Measurements from ENCODE around the gene PDCD7.
A peak's percentile ranks its signal among the peaks of the same experiment; 100 is the strongest.
"Not testable (repeated sequence)": the region's sequence is repeated elsewhere in the genome, so short reads cannot be mapped to it uniquely, and the experiment has no call there.

PDCD7 gene, protein sequence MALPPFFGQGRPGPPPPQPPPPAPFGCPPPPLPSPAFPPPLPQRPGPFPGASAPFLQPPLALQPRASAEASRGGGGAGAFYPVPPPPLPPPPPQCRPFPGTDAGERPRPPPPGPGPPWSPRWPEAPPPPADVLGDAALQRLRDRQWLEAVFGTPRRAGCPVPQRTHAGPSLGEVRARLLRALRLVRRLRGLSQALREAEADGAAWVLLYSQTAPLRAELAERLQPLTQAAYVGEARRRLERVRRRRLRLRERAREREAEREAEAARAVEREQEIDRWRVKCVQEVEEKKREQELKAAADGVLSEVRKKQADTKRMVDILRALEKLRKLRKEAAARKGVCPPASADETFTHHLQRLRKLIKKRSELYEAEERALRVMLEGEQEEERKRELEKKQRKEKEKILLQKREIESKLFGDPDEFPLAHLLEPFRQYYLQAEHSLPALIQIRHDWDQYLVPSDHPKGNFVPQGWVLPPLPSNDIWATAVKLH

DNA sequence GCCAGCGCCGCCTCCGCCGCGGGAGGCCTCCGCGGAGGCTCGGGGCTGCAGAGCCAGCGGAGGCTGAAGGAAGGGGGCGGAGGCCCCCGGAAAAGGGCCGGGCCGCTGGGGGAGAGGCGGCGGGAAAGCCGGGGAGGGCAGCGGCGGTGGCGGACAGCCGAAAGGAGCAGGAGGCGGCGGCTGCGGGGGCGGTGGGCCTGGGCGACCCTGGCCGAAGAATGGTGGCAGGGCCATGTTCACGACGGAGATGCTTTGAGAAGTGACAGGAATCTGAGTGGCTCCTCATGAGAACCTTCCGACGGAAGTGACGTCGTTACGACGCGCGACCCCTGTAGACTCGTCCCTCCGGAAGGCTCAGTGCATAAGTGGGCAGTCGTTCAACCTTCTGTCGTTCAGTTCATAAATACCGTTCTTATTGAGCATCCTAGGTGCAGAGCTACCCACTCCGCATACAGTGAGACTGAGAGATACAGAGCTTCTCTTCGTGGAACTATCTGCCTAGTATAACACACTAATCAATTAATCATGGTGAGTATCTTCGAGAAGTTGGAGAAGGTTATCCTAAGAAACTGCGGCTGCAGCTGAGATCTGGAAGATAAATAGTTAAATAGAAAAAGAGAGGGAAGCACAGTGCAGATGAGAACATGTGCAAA lies at the start of gene PDCD7:
TSS of gene PDCD7 (minus strand) at position 261 of the 653 bp plus-strand sequence. CDS start at position 234, 27 bp downstream.
- DNase-seq (ENCODE audit: low read depth in 2 of 2), result peak; percentile 61 to 71

DNA sequence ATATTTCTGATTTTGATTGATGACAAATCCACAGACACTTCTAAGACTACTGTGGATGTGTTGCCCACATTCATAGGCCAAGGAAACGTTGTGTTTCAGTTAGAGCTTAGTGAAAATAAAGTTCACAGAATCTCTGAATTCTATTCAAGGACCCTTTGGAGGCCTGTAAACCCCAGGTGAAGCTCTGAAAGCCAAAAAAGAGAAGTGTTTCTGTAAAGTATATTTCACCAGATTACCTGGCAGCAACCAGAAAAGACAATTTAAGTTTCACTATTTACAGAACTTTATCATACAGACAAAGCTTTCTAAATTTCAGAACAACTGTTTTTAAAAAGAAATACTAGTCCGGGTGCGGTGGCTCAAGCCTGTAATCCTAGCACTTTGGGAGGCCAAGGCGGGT lies 48.9 kb upstream of the PDCD7 start:
- no peak for DNase-seq (ENCODE audit: low read depth in 2 of 2)

DNA sequence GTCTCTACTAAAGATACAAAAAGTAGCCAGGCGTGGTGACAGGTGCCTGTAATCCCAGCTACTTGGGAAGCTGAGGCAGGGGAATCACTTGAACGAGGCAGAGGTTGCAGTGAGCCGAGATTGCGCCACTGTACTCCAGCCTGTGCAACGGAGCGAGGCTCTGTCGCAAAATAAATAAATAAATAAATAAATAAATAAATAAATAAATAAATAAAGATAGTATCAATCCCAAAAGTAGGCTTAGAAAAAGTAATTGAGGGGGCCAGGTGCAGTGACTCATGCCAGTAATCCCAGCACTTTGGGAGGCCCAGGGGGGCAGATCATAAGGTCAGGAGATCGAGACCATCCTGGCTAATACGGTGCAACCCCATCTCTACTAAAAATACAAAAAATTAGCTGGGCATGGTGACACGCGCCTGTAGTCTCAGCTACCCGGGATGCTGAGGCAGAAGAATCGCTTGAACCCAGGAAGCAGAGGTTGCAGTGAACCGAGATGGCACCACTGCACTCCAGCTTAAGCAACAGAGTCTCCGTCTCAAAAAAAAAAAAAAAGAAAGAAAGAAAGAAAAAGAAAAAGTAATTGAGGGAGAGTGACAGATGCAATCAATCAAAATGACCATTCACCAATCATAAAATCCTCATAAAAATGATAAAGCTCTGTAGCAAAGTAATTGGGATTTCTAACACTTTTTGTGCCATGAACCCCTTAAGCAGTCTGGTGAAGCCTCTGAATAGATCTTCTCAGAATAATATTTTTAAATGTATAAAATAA lies 48.2 kb upstream of the PDCD7 start:
- not testable (repeated sequence) for DNase-seq (ENCODE audit: low read depth in 2 of 2)

DNA sequence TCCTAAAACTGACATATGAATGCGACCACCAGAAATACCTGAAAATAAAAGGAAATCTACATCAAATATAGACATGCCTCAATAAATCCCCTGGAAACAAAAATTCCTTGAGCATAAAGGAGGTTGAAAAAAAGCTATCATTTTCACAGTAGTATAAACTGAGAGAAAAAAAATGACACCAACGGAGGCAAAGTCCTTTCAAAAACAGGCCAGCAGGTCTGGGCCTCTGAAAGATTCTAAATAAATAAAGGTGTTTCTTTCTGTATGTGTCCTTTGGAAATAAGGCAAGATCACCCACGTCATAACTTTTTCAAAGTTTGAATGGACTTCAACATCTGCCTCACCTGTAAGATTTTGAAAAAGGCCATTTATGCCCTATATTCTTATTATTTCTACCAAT lies 46.6 kb upstream of the PDCD7 start:
- no peak for DNase-seq (ENCODE audit: low read depth in 2 of 2)

DNA sequence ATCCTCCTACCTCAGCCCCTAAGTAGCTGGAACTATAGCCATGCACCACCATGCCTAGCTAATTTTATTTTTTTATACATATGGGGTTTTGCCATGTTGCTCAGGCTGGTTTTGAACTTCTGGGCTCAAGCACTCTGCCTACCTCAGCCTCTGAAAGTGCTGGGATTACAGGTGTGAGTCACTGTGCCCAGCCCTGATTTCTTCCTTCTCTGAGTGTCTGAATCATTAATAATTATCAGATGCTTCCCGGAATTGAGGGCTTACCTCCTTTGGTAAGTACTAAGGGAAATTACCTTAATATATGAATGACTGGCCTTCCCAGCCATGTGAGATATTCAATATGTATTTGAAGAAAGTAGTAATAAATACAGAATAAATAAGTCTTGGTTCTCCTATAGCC lies 44.3 kb upstream of the PDCD7 start:
- no peak for DNase-seq (ENCODE audit: low read depth in 2 of 2)

DNA sequence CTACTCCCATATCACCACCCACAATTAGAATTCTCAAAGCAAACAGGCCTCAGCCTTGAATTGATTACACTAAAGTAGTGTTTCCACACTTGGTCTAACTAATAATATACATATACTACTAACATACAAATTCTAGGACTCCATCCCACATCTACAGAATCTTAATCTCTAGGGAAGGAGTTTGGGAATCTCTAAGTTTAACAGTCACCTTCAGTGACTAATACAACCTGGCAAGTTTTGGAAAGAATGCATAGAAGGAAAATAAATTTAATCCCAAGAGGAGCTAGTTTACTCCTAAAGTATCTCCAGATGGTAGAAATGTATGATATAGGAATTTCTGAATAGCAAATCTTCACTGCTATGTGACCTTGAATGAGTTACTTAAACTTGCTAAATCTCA lies 42.4 kb upstream of the PDCD7 start:
- DNase-seq (ENCODE audit: low read depth in 2 of 2), result no peak

DNA sequence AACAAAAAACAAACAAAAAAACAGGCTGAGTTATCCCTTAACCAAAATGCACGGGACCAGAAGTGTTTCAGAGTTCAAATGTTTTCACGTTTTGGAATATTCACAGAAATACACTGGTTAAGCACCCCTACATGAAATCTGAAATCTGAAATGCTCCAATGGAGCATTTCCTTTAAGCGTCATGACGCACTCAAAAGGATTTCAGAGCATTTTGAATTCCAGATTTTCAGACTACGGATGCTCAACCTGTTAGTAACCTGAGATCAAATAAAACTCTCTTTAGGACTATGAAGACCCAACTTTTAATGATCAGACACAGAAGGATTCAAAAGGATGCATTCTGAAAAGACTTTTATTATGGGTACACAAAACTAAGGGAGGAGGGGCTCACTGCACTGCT lies 41.9 kb upstream of the PDCD7 start:
- DNase-seq (ENCODE audit: low read depth in 2 of 2), result no peak

DNA sequence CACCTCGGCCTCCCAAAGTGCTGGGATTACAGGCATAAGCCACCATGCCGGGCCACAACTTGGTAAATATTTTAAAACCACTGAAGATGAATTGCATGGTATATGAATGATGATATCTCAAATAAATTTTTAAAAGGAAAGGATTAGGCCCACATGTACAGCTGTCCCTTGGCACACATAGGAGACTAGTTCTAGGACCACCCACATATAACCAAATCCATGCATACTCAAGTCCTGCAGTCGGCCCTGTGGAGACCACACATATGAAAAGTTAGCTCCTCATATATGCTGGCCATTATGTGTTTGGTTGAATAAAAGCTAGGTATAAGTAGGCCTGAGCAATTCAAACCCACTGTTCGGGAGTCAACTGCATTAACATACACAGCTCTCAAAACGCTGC lies 40.9 kb upstream of the PDCD7 start:
- no peak for DNase-seq (ENCODE audit: low read depth in 2 of 2)

DNA sequence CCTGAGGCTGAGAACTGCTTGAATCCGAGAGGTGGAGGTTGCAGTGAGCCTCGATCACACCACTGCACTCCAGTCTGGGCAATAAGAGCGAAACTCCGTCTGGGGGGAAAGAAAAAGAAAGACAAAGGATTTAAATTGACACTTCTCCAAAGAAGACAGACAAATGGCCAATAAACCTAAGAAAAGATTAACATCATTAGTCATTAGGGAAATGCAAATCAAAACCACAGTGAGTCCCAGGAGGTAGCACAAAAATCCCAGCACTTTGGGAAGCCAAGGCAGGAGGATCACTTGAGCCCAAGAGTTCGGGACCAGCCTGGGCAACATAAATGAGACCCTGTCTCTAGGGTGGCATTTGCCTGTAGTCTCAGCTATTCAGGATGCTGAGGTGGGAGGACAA lies 38.9 kb upstream of the PDCD7 start:
- no peak for DNase-seq (ENCODE audit: low read depth in 2 of 2)

DNA sequence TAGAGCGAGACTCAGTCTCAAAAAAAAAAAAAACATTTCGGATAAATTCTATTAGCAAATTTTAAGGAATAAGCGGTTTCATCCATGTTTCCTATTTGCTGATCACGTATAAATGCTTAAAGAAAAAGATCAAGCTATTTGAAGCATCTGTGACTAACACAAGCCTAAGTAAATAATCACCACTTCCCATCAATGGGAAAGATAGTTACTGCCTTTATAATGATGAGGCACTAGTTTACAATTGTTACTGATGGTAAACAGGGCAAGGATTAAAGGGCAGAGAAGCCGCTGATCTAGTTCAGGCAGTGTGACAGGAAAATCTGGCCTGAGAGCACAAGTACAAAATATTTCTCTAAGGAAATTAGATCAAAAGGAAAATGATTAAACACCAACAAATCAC lies 37.8 kb upstream of the PDCD7 start:
- DNase-seq (ENCODE audit: low read depth in 2 of 2), result no peak

DNA sequence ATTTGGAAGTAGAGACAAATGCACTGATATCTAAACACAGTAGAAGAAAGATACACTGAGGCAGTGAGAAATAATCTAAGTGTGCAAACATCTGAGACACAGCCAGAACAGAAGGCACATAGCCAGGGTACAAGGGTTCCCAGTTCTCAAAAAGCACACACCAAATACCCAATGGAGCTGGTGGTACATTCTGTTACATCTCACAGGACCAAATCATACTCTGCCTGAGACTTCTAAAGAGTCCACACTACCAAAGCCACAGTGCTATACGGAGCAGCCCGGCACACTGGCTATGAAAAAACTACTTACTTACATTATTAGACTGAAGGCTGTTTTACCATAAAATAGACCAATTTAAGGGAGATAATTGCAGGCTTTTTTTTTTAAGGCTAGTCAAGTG lies 32.3 kb upstream of the PDCD7 start:
- no peak for DNase-seq (ENCODE audit: low read depth in 2 of 2)

DNA sequence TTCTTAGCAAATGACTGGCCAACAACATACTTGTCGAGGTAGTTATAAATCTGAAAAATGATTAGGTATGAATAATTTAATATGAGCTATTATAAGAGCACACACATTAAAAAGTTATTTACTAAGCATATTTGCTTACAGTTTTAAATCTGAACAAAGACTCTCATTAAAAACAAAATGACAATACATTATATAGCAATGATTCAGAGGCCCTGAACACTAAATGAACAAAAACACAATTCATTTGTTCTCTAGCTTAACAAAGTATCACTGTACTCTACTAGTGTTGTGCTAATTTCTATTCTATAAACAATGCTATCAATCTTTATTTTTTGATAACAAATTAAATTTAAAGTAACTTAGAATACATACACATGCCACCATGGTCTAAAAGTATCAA lies 30.5 kb upstream of the PDCD7 start:
- DNase-seq (ENCODE audit: low read depth in 2 of 2), result no peak

DNA sequence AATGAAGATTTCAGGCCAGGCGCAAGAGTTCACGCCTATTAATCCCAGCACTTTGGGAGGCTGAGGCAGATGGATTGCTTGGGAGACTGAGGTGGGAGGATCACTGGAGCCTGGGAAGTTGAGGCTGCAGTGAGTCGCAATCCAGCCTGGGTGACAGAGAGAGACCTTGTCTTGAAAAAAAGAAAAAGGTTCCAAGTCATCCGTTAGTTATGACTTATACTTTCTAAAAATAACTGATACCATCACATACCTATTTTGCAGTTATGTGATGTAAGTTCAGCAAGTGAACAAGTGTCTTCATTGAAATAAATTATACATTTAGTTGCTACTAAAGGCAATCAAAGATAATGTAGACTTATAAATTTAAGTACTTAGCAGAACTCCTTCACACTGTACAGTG lies 29.4 kb upstream of the PDCD7 start:
- no peak for DNase-seq (ENCODE audit: low read depth in 2 of 2)

DNA sequence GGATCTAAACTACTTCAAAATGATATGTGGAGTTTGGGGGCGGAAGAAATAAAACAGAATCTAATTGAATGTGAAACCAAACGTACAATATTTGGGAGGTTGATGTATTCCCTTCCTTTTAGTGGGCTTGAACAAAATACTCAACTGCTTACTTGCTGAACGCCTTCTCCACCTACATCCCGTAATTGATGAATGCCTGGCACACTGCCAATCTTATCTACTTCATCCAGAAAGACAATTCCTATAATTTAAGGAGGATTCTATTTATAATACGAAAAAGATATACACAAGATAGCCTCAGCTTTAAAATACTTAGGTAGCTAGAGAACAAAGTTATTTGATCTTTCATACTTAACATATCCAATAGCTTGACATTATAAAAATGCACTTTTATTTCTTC lies 23.1 kb upstream of the PDCD7 start:
- no peak for DNase-seq (ENCODE audit: low read depth in 2 of 2)

DNA sequence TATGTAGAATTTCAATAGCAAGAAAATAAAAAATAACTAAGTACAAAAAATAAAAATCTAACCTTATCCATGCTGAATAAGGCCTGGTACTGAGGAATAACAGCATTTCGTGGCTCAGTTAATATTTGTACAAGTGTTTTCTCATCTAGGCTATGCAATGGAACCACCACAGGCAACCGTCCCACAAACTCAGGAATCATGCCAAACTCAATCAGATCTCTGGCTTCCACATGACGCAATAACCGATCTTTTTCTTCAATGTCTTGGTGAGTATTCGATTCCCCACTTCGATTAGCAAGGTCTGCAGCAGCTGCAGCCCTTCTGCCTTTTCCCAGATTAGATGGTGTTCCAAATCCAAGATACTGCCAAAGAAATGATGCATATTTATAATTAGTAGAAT lies 21.1 kb upstream of the PDCD7 start:
- no peak for DNase-seq (ENCODE audit: low read depth in 2 of 2)

DNA sequence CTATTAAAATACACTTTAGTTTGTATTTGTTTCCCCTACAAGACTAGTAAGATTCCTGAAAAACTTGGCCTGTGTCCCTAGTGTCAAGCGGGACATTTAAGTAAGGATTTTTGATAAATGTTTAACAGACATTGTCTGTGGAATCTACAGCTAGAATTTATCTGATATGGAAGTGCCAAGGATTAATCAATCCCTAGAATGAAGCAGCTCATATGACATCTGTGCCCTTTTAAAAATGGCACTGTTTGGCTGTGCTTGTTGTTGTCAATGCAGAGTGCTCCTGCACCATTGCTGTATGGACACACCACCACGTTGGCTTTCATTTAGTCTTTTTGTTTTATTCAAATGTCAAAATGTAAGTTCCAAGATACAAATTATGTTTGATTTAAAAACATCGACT lies 14.3 kb upstream of the PDCD7 start:
- DNase-seq (ENCODE audit: low read depth in 2 of 2), result no peak

DNA sequence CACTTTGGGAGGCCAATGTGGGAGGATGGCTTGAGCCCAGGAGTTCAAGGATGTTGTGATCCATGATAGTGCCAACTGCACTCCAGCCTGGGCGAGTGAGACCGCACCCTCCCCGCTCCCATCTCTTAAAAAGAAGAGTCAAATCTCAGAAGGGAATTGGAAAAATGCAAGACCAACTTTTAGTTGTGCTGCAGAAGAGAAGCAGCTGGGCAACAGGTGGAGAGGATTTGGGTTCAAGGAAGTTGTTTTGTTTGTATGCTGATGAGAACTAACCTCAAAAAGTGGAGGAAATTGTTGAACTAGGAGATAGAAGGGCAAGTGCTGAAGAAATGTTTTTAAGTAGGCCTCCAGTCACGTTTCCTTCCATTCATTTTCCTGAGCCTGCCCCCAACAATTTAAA lies 12.8 kb upstream of the PDCD7 start:
- no peak for DNase-seq (ENCODE audit: low read depth in 2 of 2)

DNA sequence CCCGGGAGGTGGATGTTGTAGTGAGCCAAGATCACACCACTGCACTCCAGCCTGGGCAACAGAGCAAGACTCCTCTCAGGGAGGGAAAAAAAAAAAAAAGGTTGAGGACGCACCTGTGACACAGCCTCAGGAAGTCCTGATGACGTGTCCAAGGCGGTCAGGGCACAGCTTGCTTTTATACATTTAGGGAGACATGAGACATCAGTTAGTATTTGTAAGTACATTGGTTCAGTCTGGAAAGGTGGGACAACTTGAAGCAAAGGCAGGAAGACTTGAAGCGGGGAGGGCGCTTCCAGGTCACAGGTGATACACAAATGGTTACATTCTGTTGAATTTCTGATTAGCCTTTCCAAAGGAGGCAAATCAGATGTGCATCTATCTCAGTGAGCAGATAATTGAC lies 5.0 kb upstream of the PDCD7 start:
- DNase-seq (ENCODE audit: low read depth in 2 of 2), result not testable (repeated sequence)

DNA sequence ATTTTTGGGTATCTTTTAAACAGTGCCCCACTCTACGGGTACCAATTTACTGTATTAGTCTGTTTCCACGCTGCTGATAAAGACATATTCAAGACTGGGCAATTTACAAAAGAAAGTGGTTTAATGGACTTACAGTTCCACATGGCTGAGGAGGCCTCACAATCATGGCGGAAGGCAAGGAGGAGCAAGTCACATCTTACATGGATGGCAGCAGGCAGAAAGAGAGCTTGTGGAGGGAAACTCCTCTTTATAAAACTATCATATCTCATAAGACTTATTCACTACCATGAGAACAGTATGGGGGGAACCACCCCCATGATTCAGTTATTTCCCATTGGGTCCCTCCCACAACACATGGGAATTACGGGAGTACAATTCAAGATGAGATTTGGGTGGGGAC lies 4.3 kb upstream of the PDCD7 start:
- DNase-seq (ENCODE audit: low read depth in 2 of 2), result not testable (repeated sequence)

DNA sequence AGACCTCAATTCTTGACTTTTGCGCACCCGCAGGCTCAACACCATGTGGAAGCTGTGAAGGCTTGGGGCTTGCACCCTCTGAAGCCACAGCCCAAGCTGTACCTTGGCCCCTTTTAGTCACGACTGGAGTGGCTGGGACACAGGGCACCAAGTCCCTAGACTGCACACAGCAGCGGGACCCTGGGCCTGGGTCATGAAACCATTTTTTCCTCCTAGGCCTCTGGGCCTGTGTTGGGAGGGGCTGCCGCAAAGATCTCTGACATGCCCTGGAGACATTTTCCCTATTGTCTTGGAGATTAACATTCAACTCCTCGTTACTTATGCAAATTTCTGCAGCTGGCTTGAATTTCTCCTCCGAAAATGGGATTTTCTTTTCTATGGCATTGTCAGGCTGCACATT lies 3.5 kb upstream of the PDCD7 start:
- not testable (repeated sequence) for DNase-seq (ENCODE audit: low read depth in 2 of 2)

DNA sequence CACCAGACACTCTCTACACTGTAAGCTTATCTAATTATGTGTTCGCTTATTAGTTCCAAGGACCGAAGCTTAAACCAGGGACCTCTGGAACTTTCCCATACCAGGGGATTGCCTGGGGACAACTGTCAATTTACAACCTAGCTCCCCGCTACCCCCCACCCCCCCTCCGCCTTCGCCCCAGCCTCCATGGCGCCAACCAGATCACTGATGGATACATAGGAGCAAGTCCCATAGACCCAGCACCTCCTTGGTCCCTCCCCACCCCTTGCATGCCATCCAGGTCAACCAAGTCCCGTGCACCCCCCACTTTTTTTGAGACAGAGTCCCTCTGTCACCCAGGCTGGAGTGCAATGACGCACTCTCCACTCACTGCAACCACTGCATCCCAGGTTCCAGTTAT lies 930 bp upstream of the PDCD7 start:
- no peak for DNase-seq (ENCODE audit: low read depth in 2 of 2)

DNA sequence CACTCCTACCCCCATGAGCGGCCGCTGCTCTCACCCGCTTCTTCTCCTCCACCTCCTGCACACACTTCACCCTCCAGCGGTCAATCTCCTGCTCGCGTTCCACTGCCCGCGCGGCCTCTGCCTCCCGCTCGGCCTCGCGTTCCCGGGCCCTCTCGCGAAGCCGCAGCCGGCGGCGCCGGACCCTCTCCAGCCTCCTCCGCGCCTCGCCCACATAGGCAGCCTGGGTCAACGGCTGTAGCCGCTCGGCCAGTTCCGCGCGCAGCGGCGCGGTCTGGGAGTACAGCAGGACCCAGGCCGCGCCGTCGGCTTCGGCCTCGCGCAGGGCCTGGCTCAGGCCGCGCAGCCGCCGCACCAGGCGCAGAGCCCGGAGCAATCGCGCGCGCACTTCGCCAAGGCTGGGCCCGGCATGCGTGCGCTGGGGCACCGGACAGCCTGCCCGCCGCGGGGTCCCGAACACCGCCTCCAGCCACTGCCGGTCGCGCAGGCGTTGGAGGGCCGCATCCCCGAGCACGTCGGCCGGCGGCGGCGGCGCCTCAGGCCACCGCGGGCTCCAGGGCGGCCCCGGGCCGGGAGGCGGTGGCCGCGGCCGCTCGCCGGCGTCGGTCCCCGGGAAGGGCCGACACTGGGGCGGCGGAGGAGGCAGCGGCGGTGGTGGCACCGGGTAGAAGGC lies 595 bp downstream of the PDCD7 start:
- no peak for DNase-seq (ENCODE audit: low read depth in 2 of 2)

Data from stimulated activated CD8-positive, alpha-beta memory T cell treated with anti-CD3 and anti-CD28 coated beads, Interleukin-2, amount 100 ng/mL, for 1 hour (primary cell).